ENCODE data around the gene TTYH1. TPM values are rescaled to one million over a fixed set of nuclear protein-coding genes. Genes with fewer than 3 reads are reported as not detected.

The TTYH1 gene
- total and polyA plus RNA-seq, 4 donors: 0.05 to 0.46 (median 0.18) TPM; not detected in 1

- no peak for TF ChIP-seq CTCF (IDR thresholded peaks at IDR 0.05; ENCODE audit: control extremely low read depth, extremely low read depth)
- H3K9me3 ChIP-seq (ENCODE audit: control insufficient read depth in 4 of 4, insufficient read depth in 3 of 4, low read length in 3 of 4): no peaks in the 10 kb centered on the region
- H3K4me1 ChIP-seq (ENCODE audit: control insufficient read depth in 5 of 5, insufficient read depth in 5 of 5, low read length in 5 of 5): peaks cover 0 to 33% (median 6%) of the 10 kb centered on the region in 5 donors
- H3K27me3 ChIP-seq (ENCODE audit: control insufficient read depth in 3 of 3, insufficient read depth in 3 of 3, low read length in 2 of 3): no peaks in the 10 kb centered on the region
- no peak overlapping the region for H3K4me3 ChIP-seq
- ATAC-seq (ENCODE audit: insufficient read depth, low FRiP score) (no peak), DNase-seq (no peak)
- no peak overlapping the region for H3K27ac ChIP-seq (ENCODE audit: low read depth in 1 of 2, low read length in 1 of 2)
- WGBS, 2 donors: 51% methylated on average over 11 of the region's 11 CpGs
- peaks cover 0 to 5% (median 3%) of the 10 kb centered on the region in 4 donors for H3K36me3 ChIP-seq (ENCODE audit: control insufficient read depth in 4 of 4, insufficient read depth in 4 of 4, low read length in 4 of 4)
- no peak overlapping the region for H3K9ac ChIP-seq (ENCODE audit: insufficient read depth in 1 of 2, low read length in 2 of 2)
Measured at GRCh38 chr19:54434873-54435214, 19.6 kb downstream of the TTYH1 start.

DNA sequence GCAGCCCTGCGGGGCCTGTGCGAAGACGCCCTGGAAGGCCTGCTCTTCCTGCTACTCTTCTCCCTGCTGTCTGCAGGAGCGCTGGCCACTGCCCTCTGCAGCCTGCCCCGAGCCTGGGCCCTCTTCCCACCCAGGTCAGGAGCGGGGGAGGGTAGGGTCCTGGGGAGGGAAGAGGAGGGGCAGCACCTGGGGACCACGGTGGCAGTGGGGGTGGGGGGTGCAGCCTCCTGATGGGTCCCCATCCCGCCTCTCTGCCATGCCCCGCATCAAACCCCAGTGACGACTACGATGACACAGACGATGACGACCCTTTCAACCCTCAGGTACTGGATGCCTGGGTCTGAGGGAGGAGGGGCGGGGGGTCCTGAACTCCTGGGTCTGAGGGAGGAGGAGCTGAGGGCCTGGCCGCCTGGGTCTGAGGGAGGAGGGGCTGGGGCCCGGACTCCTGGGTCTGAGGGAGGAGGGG lies 20.3 kb downstream of the TTYH1 start:
- no peak for DNase-seq
- H3K9me3 ChIP-seq (ENCODE audit: control insufficient read depth in 4 of 4, insufficient read depth in 3 of 4, low read length in 3 of 4): no peaks in the 10 kb centered on the region
- 55 to 58% methylated on average over 14 to 16 of the region's 16 CpGs for WGBS, 2 donors
- TF ChIP-seq CTCF (IDR thresholded peaks at IDR 0.05; ENCODE audit: control extremely low read depth, extremely low read depth): no peak
- H3K9ac ChIP-seq (ENCODE audit: insufficient read depth in 1 of 2, low read length in 2 of 2): no peak overlapping the region
- H3K27ac ChIP-seq (ENCODE audit: low read depth in 1 of 2, low read length in 1 of 2): no peak overlapping the region
- no peak overlapping the region for H3K4me3 ChIP-seq
- H3K36me3 ChIP-seq (ENCODE audit: control insufficient read depth in 4 of 4, insufficient read depth in 4 of 4, low read length in 4 of 4): peaks cover 0 to 7% (median 4%) of the 10 kb centered on the region in 4 donors
- ATAC-seq (ENCODE audit: insufficient read depth, low FRiP score): no peak
- no peaks in the 10 kb centered on the region for H3K27me3 ChIP-seq (ENCODE audit: control insufficient read depth in 3 of 3, insufficient read depth in 3 of 3, low read length in 2 of 3)
- H3K4me1 ChIP-seq (ENCODE audit: control insufficient read depth in 5 of 5, insufficient read depth in 5 of 5, low read length in 5 of 5): peaks cover 0 to 32% (median 4%) of the 10 kb centered on the region in 5 donors

DNA sequence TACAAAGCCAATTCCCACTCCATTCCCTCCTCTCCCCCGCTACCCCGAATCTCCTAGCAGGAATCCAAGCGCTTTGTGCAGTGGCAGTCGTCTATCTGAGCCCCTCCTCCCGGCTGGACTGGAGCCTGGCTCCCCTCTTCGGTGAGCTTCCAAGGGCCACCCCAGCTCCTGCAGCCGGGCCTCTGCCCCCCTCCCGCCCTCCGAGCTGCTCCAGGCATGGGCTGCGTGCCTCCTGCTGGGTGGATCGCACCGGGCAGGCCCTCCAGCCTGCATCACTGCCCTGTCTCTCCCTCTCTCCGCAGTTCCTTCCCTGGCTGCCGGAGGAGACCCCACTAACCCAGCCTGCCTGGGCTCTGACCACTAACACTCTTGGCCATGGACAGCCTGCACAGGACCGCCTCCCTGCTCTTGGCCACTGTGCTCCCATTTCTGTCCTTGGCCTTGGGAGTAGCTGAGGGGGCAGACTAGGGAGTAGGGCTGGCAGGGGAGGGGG lies 20.8 kb downstream of the TTYH1 start:
- H3K4me3 ChIP-seq: no peak overlapping the region
- peaks cover 0 to 9% (median 4%) of the 10 kb centered on the region in 4 donors for H3K36me3 ChIP-seq (ENCODE audit: control insufficient read depth in 4 of 4, insufficient read depth in 4 of 4, low read length in 4 of 4)
- H3K9ac ChIP-seq (ENCODE audit: insufficient read depth in 1 of 2, low read length in 2 of 2): no peak overlapping the region
- no peaks in the 10 kb centered on the region for H3K27me3 ChIP-seq (ENCODE audit: control insufficient read depth in 3 of 3, insufficient read depth in 3 of 3, low read length in 2 of 3)
- H3K4me1 ChIP-seq (ENCODE audit: control insufficient read depth in 5 of 5, insufficient read depth in 5 of 5, low read length in 5 of 5): peaks cover 0 to 27% (median 4%) of the 10 kb centered on the region in 5 donors
- 67 to 77% methylated on average over 15 of the region's 15 CpGs for WGBS, 2 donors
- peak; percentile 37 to 52 (median 47) for DNase-seq
- no peaks in the 10 kb centered on the region for H3K9me3 ChIP-seq (ENCODE audit: control insufficient read depth in 4 of 4, insufficient read depth in 3 of 4, low read length in 3 of 4)
- ATAC-seq (ENCODE audit: insufficient read depth, low FRiP score): no peak
- TF ChIP-seq CTCF (IDR thresholded peaks at IDR 0.05; ENCODE audit: control extremely low read depth, extremely low read depth): no peak
- H3K27ac ChIP-seq (ENCODE audit: low read depth in 1 of 2, low read length in 1 of 2): no peak overlapping the region

All from lung (tissue), 12 donors.